Fibroblast of pulmonary artery (primary cell): ENCODE results near the gene ADNP2.
"Not testable (repeated sequence)": the region's sequence is repeated elsewhere in the genome, so short reads cannot be mapped to it uniquely, and the experiment has no call there.

ENCODE experiments used
- DNase-seq: peaks from one replicate; pipeline ENCODE4 v3.0.0-alpha.2; 2010; ENCODE audit warnings: low read depth
- H3K4me3 ChIP-seq: replicated peaks from 2 replicates; pipeline ENCODE4 v1.5.1; 2011; ENCODE audit warnings: low read depth, mild to moderate bottlenecking, control low read depth, low read length, moderate library complexity
- TF ChIP-seq, protein P1 (sequence below): IDR thresholded peaks from 2 replicates; pipeline ENCODE4 v1.5.1; 2011; ENCODE audit warnings: mild to moderate bottlenecking, control low read depth, low read length, inconsistent platforms; ENCODE audit errors: missing control alignments

ADNP2 gene

GRCh38 chr18:80161781-80162417 lies 52.8 kb downstream of the ADNP2 start:
- TF ChIP-seq, protein P1, sequence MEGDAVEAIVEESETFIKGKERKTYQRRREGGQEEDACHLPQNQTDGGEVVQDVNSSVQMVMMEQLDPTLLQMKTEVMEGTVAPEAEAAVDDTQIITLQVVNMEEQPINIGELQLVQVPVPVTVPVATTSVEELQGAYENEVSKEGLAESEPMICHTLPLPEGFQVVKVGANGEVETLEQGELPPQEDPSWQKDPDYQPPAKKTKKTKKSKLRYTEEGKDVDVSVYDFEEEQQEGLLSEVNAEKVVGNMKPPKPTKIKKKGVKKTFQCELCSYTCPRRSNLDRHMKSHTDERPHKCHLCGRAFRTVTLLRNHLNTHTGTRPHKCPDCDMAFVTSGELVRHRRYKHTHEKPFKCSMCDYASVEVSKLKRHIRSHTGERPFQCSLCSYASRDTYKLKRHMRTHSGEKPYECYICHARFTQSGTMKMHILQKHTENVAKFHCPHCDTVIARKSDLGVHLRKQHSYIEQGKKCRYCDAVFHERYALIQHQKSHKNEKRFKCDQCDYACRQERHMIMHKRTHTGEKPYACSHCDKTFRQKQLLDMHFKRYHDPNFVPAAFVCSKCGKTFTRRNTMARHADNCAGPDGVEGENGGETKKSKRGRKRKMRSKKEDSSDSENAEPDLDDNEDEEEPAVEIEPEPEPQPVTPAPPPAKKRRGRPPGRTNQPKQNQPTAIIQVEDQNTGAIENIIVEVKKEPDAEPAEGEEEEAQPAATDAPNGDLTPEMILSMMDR, result no peak
- no peak overlapping the region for H3K4me3 ChIP-seq
- DNase-seq, result no peak

GRCh38 chr18:80163183-80163582 lies 54.1 kb downstream of the ADNP2 start:
- DNase-seq, result no peak
- TF ChIP-seq, protein P1, result no peak

GRCh38 chr18:80164727-80165355 lies 55.8 kb downstream of the ADNP2 start:
- DNase-seq, H3K4me3 ChIP-seq: not testable (repeated sequence)

More at GRCh38 chr18:80163183-80163582, 54.1 kb downstream of the ADNP2 start:
- no peak overlapping the region for H3K4me3 ChIP-seq

DNA sequence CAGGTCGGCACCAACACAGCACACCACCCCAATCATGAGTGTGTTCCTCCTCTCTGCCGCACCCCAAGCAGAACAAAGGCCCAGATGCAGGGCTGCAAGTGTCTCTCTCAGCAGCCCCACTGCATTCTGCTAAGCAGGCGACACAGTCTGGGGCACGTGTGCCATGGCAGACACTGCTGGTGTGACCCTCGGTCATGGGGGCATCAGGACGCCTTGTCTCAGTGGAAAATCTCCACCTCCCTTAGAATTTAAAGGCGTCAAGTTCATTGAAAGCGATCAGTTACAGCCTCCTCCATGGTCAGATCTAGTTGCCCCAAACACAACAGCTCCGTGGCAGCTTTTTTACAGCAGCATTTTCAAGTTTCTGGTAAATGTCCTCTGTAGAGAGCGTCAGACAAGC lies 57.2 kb downstream of the ADNP2 start:
- no peak for DNase-seq
- TF ChIP-seq, protein P1, result no peak
- no peak overlapping the region for H3K4me3 ChIP-seq

DNA sequence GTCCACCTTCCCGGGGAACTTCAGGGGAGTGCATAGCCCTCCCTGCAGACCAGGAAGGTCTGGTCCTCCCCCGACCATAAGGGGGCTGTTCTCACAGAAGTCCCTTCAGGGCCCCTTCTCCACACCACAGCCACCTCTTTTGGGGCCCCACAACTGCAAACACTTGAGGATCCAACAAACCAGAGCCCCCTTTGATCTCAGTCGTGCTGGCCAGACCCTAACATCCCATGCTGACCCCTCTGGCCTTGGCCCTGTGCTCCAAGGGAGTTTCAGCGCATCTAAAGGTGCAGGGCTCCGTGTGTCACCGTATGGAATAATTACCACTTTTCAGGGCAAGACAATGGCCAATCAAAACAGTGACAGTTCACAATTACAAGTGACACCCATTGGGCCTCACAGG lies 57.7 kb downstream of the ADNP2 start:
- DNase-seq, result no peak
- H3K4me3 ChIP-seq, result no peak overlapping the region
- TF ChIP-seq, protein P1, result no peak

- DNase-seq, result no peak
- H3K4me3 ChIP-seq, result no peak overlapping the region
- TF ChIP-seq, protein P1, result no peak
Observed at GRCh38 chr18:80167331-80167730, 58.3 kb downstream of the ADNP2 start.

DNA sequence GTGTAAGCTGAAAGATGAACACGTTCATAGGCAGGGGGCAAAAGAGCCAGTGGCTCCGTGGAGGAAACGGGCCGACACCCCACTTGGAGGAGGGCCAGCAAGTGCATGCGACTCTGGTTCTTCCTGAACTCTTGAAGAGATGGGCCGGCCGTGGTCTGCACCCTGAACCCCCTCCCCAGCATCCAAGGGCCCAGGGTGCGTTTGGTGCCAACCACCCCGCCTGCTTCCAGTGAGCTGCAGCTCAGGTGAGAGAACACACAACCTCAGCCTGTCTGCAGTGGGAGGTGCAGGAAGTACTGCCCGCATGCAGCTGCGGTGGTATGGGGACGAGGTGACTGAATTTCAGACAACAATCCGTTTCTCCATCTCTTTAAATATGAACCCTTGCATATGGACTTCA lies 58.9 kb downstream of the ADNP2 start:
- DNase-seq, result no peak
- TF ChIP-seq, protein P1, result no peak

More for the DNA sequence above, 58.9 kb downstream of the ADNP2 start:
- H3K4me3 ChIP-seq, result no peak overlapping the region
